WTC11 (cell line): ENCODE data around the gene PCED1A. TPM values are rescaled to one million over a fixed set of nuclear protein-coding genes. Genes with fewer than 3 reads are reported as not detected.

Experiments used
- ATAC-seq: fragments of 200-7000 bp; cut with Tn5 transposase; 2 replicates; pipeline ENCODE4 v1.10.0; 2021; ENCODE audit warnings: mild to moderate bottlenecking, moderate library complexity
- CTCF ChIA-PET: fragments of 300-600 bp; sonication (Branson Sonifier 250); formaldehyde crosslinking; loops from one replicate; lab custom pipeline; 2021; ENCODE audit warnings: antibody characterized with exemption; lab: Charles Lee
- POLR2A ChIA-PET: fragments of 350-600 bp; sonication (Branson Sonifier 250); formaldehyde crosslinking; loops from one replicate; lab custom pipeline; 2021; ENCODE audit warnings: antibody characterized with exemption; lab: Charles Lee
- DNase-seq: peaks from one replicate; pipeline ENCODE4 v3.0.0; 2021; ENCODE audit warnings: low spot score
- H3K27ac Mint-ChIP-seq: 2 replicates; pipeline ENCODE4 v1.8.0; 2021; ENCODE audit warnings: mixed read lengths
- H3K27me3 Mint-ChIP-seq: 2 replicates; pipeline ENCODE4 v1.8.0; 2021; ENCODE audit warnings: low read depth, mild to moderate bottlenecking, moderate library complexity, mixed read lengths
- H3K36me3 Mint-ChIP-seq: 2 replicates; pipeline ENCODE4 v1.8.0; 2021; ENCODE audit warnings: mixed read lengths
- H3K4me1 Mint-ChIP-seq: 2 replicates; pipeline ENCODE4 v1.8.0; 2022; ENCODE audit warnings: mixed read lengths
- H3K4me3 Mint-ChIP-seq: 2 replicates; pipeline ENCODE4 v1.8.0; 2021; ENCODE audit warnings: mild to moderate bottlenecking, moderate library complexity, mixed read lengths
- H3K9me3 Mint-ChIP-seq: 2 replicates; pipeline ENCODE4 v1.8.0; 2021; ENCODE audit warnings: mixed read lengths
- CBFB ChIP-seq: sonication (generic); formaldehyde crosslinking; IDR thresholded peaks from 2 replicates; pipeline ENCODE4 v1.8.1; 2022; ENCODE audit warnings: mild to moderate bottlenecking, low read depth, missing genetic modification reagents
- CREB1 ChIP-seq: sonication (generic); formaldehyde crosslinking; IDR thresholded peaks from 2 replicates; pipeline ENCODE4 v1.8.0; 2023; ENCODE audit warnings: mild to moderate bottlenecking, missing genetic modification reagents
- ERG ChIP-seq: fragments of 250-450 bp; sonication (Bioruptor Pico); IDR thresholded peaks from 2 replicates; pipeline ENCODE4 v1.8.0; 2021; ENCODE audit warnings: mild to moderate bottlenecking
- FOXK1 ChIP-seq: sonication (generic); formaldehyde crosslinking; IDR thresholded peaks from 2 replicates; pipeline ENCODE4 v1.8.0; 2022; ENCODE audit warnings: mild to moderate bottlenecking, moderate library complexity, missing genetic modification reagents
- GRHL2 ChIP-seq: fragments of 250-450 bp; sonication (Bioruptor Pico); IDR thresholded peaks from 2 replicates; pipeline ENCODE4 v1.8.0; 2022; ENCODE audit warnings: mild to moderate bottlenecking, moderate library complexity; ENCODE audit not compliant: insufficient replicate concordance, severe bottlenecking
- HMGXB4 ChIP-seq: sonication (generic); formaldehyde crosslinking; IDR thresholded peaks from 2 replicates; pipeline ENCODE4 v1.8.1; 2023; ENCODE audit warnings: mild to moderate bottlenecking, moderate library complexity, missing genetic modification reagents
- MAX ChIP-seq: sonication (generic); formaldehyde crosslinking; IDR thresholded peaks from 2 replicates; pipeline ENCODE4 v1.8.0; 2022; ENCODE audit warnings: mild to moderate bottlenecking, missing genetic modification reagents
- MXD4 ChIP-seq: fragments of 250-450 bp; sonication (Bioruptor Pico); IDR thresholded peaks from 2 replicates; pipeline ENCODE4 v1.8.0; 2021; ENCODE audit warnings: mild to moderate bottlenecking, moderate library complexity, borderline replicate concordance
- NFATC4 ChIP-seq: fragments of 250-450 bp; sonication (Bioruptor Pico); IDR thresholded peaks from 2 replicates; pipeline ENCODE4 v1.9.0; 2021; ENCODE audit warnings: mild to moderate bottlenecking
- NR1H2 ChIP-seq: sonication (generic); formaldehyde crosslinking; IDR thresholded peaks from 2 replicates; pipeline ENCODE4 v1.9.0; 2021; ENCODE audit warnings: mild to moderate bottlenecking, moderate library complexity, missing genetic modification reagents
- ZSCAN18 ChIP-seq: fragments of 250-450 bp; sonication (Bioruptor Pico); IDR thresholded peaks from 2 replicates; pipeline ENCODE4 v2.1.2; 2022; ENCODE audit warnings: mild to moderate bottlenecking, moderate library complexity
- total RNA-seq: library from RNA; stranded (reverse); gene quantifications from 3 replicates; pipeline ENCODE4 v1.2.3, GENCODE V29; 2021
- TF ChIP-seq, protein P1 (sequence below): sonication (generic); formaldehyde crosslinking; IDR thresholded peaks from 2 replicates; pipeline ENCODE4 v1.8.0; 2022; ENCODE audit warnings: missing genetic modification reagents
- TF ChIP-seq, protein P2 (sequence below): sonication (generic); formaldehyde crosslinking; IDR thresholded peaks from 2 replicates; pipeline ENCODE4 v1.8.1; 2023; ENCODE audit warnings: mild to moderate bottlenecking, missing genetic modification reagents

Gene PCED1A
- total RNA-seq, 1 experiment from 2014 or later = 19.7 TPM

- TF ChIP-seq ZSCAN18 (CRISPR knock-in tag) (no peak), CREB1 (CRISPR knock-in tag) (no peak), NR1H2 (CRISPR knock-in tag) (no peak), GRHL2 (CRISPR knock-in tag) (no peak), CBFB (CRISPR knock-in tag) (no peak), NFATC4 (CRISPR knock-in tag) (no peak)
- TF ChIP-seq, protein P1, sequence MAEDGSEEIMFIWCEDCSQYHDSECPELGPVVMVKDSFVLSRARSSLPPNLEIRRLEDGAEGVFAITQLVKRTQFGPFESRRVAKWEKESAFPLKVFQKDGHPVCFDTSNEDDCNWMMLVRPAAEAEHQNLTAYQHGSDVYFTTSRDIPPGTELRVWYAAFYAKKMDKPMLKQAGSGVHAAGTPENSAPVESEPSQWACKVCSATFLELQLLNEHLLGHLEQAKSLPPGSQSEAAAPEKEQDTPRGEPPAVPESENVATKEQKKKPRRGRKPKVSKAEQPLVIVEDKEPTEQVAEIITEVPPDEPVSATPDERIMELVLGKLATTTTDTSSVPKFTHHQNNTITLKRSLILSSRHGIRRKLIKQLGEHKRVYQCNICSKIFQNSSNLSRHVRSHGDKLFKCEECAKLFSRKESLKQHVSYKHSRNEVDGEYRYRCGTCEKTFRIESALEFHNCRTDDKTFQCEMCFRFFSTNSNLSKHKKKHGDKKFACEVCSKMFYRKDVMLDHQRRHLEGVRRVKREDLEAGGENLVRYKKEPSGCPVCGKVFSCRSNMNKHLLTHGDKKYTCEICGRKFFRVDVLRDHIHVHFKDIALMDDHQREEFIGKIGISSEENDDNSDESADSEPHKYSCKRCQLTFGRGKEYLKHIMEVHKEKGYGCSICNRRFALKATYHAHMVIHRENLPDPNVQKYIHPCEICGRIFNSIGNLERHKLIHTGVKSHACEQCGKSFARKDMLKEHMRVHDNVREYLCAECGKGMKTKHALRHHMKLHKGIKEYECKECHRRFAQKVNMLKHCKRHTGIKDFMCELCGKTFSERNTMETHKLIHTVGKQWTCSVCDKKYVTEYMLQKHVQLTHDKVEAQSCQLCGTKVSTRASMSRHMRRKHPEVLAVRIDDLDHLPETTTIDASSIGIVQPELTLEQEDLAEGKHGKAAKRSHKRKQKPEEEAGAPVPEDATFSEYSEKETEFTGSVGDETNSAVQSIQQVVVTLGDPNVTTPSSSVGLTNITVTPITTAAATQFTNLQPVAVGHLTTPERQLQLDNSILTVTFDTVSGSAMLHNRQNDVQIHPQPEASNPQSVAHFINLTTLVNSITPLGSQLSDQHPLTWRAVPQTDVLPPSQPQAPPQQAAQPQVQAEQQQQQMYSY (CRISPR knock-in tag) = no peak
Observed at GRCh38 chr20:2865630-2866029, 25.2 kb upstream of the PCED1A start (continued).

- ChIA-PET POLR2A (no interaction called here), CTCF (interaction anchor here (0.5 to 2.2 kb wide), 13 partner anchors 9 to 204 kb away, joined by 3 to 8 read pairs (median 3); partner anchors contain the start of genes CPXM1 and TMEM239)
- TF ChIP-seq HMGXB4 (no peak), MXD4 (CRISPR knock-in tag) (no peak), ERG (CRISPR knock-in tag) (no peak), FOXK1 (no peak), MAX (no peak)
- TF ChIP-seq, protein P2, sequence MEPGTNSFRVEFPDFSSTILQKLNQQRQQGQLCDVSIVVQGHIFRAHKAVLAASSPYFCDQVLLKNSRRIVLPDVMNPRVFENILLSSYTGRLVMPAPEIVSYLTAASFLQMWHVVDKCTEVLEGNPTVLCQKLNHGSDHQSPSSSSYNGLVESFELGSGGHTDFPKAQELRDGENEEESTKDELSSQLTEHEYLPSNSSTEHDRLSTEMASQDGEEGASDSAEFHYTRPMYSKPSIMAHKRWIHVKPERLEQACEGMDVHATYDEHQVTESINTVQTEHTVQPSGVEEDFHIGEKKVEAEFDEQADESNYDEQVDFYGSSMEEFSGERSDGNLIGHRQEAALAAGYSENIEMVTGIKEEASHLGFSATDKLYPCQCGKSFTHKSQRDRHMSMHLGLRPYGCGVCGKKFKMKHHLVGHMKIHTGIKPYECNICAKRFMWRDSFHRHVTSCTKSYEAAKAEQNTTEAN = no peak
- TF ChIP-seq, protein P1 (CRISPR knock-in tag) = no peak
- Mint-ChIP-seq H3K4me1 (no peaks in the 10 kb centered on the region), H3K27me3 (no peaks in the 10 kb centered on the region), H3K9me3 (no peaks in the 10 kb centered on the region), H3K36me3 (no peaks in the 10 kb centered on the region), H3K4me3 (no peak overlapping the region), H3K27ac (no peak overlapping the region)
- no peak for DNase-seq
- ATAC-seq = no peak
Observed at GRCh38 chr20:2865101-2865500, 24.6 kb upstream of the PCED1A start.
